MM.1S (cell line): ENCODE measurements around the gene BTBD17.

Experiments
- DNase-seq: peaks from one replicate; pipeline ENCODE4 v3.0.0-alpha.2; 2015
- H2AFZ ChIP-seq: fragments of 300-600 bp; sonication (generic); 2 replicates; pipeline ENCODE4 v1.6.0; 2016; ENCODE audit warnings: antibody characterized with exemption, low read length
- H3F3A ChIP-seq: fragments of 300-600 bp; sonication (generic); 2 replicates; pipeline ENCODE4 v1.6.1; 2016; ENCODE audit warnings: mild to moderate bottlenecking, antibody characterized with exemption, low read length, moderate library complexity, mixed read lengths; ENCODE audit not compliant: insufficient read depth
- H3K27ac ChIP-seq: fragments of 300-600 bp; sonication (generic); 2 replicates; pipeline ENCODE4 v1.5.1; 2016; ENCODE audit warnings: mild to moderate bottlenecking, low read length
- H3K27me3 ChIP-seq: fragments of 300-600 bp; sonication (generic); replicated peaks from 2 replicates; pipeline ENCODE4 v1.6.0; 2016; ENCODE audit warnings: low read length; ENCODE audit not compliant: insufficient read depth
- H3K36me3 ChIP-seq: fragments of 300-600 bp; sonication (generic); replicated peaks from 2 replicates; pipeline ENCODE4 v1.6.1; 2016; ENCODE audit warnings: mild to moderate bottlenecking, low read length, mixed read lengths; ENCODE audit not compliant: insufficient read depth
- H3K4me1 ChIP-seq: fragments of 300-600 bp; sonication (generic); 2 replicates; pipeline ENCODE4 v1.6.1; 2016; ENCODE audit warnings: low read length, mixed read lengths
- H3K4me2 ChIP-seq: fragments of 300-600 bp; sonication (generic); 2 replicates; pipeline ENCODE4 v1.6.0; 2016; ENCODE audit warnings: low read depth, low read length
- H3K4me3 ChIP-seq: fragments of 300-600 bp; sonication (generic); 2 replicates; pipeline ENCODE4 v1.5.1; 2016; ENCODE audit warnings: low read length, mixed read lengths
- H3K79me2 ChIP-seq: fragments of 300-600 bp; sonication (generic); 2 replicates; pipeline ENCODE4 v1.6.1; 2016; ENCODE audit warnings: mixed run types, low read length, mixed read lengths
- H3K9ac ChIP-seq: fragments of 300-600 bp; sonication (generic); 2 replicates; pipeline ENCODE4 v1.6.1; 2016; ENCODE audit warnings: low read length, mixed read lengths
- H3K9me2 ChIP-seq: fragments of 300-600 bp; sonication (generic); replicated peaks from 2 replicates; pipeline ENCODE4 v1.6.1; 2016; ENCODE audit warnings: mild to moderate bottlenecking, low read length, mixed read lengths; ENCODE audit not compliant: insufficient read depth
- H3K9me3 ChIP-seq: fragments of 300-600 bp; sonication (generic); replicated peaks from 2 replicates; pipeline ENCODE4 v1.6.1; 2016; ENCODE audit warnings: mild to moderate bottlenecking, low read length, mixed read lengths; ENCODE audit not compliant: insufficient read depth
- H4K20me1 ChIP-seq: fragments of 300-600 bp; sonication (generic); 2 replicates; pipeline ENCODE4 v1.6.1; 2016; ENCODE audit warnings: mild to moderate bottlenecking, low read length, moderate library complexity, mixed read lengths; ENCODE audit not compliant: insufficient read depth
- CTCF ChIP-seq: fragments of 300-600 bp; sonication (generic); IDR thresholded peaks from 2 replicates; pipeline ENCODE4 v1.5.1; 2016; ENCODE audit warnings: antibody characterized with exemption, low read length, mixed read lengths
- EZH2 ChIP-seq: fragments of 300-600 bp; sonication (generic); optimal IDR thresholded peaks from 2 replicates; pipeline ENCODE3; 2017; ENCODE audit warnings: low read depth, mild to moderate bottlenecking, antibody characterized with exemption, low read length, mixed read lengths
- EZH2phosphoT487 ChIP-seq: fragments of 300-600 bp; sonication (generic); IDR thresholded peaks from 2 replicates; pipeline ENCODE4 v1.6.1; 2018; ENCODE audit warnings: antibody characterized with exemption, low read length

Gene BTBD17

DNA sequence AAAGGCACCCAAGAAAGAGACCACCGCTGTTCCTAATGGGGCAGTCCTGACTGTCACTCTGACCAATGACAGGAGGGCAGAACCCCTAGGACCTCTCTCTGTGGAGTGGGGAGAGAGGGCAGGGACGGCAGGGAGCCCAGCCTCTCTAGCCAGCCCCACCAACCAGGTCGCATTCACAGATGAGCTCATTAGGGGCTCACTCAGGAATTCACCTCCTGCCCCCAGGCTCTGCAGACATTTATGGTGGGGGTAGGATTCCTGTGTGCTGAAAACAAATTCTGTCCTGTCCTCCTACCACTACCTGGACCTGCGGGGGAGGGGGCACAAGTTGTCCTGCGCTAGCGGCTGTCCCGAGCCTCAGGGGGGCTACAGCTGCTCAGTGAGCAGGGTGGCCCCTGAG lies 42.5 kb upstream of the BTBD17 start:
- TF ChIP-seq EZH2phosphoT487 (no peak), CTCF (no peak), EZH2 (no peak)
- no peaks in the 10 kb centered on the region for H3K9me3 ChIP-seq
- no peak overlapping the region for H3K4me3 ChIP-seq
- H3K36me3 ChIP-seq: no peaks in the 10 kb centered on the region
- no peak for DNase-seq
- no peak overlapping the region for H3K4me2 ChIP-seq
- no peaks in the 10 kb centered on the region for H3F3A ChIP-seq
- H3K27me3 ChIP-seq: peaks cover 80% of the 10 kb centered on the region
- no peaks in the 10 kb centered on the region for H3K4me1 ChIP-seq
- H2AFZ ChIP-seq: no peak overlapping the region
- H4K20me1 ChIP-seq: no peaks in the 10 kb centered on the region
- H3K9ac ChIP-seq: no peak overlapping the region
- H3K27ac ChIP-seq: no peak overlapping the region
- H3K9me2 ChIP-seq: no peaks in the 10 kb centered on the region
- H3K79me2 ChIP-seq: no peaks in the 10 kb centered on the region

- no peak for DNase-seq
Measured at GRCh38 chr17:74403512-74404137, 42.0 kb upstream of the BTBD17 start.

GRCh38 chr17:74402048-74402447 lies 40.4 kb upstream of the BTBD17 start:
- H3K9ac ChIP-seq: no peak overlapping the region
- no peaks in the 10 kb centered on the region for H3K4me1 ChIP-seq
- H3K4me2 ChIP-seq: no peak overlapping the region
- no peaks in the 10 kb centered on the region for H3K9me2 ChIP-seq
- no peaks in the 10 kb centered on the region for H3K36me3 ChIP-seq
- TF ChIP-seq EZH2 (no peak), EZH2phosphoT487 (no peak), CTCF (no peak)
- H2AFZ ChIP-seq: no peak overlapping the region
- no peaks in the 10 kb centered on the region for H3F3A ChIP-seq
- H3K9me3 ChIP-seq: no peaks in the 10 kb centered on the region
- H3K79me2 ChIP-seq: no peaks in the 10 kb centered on the region
- no peak overlapping the region for H3K4me3 ChIP-seq
- H4K20me1 ChIP-seq: no peaks in the 10 kb centered on the region
- DNase-seq: no peak
- H3K27me3 ChIP-seq: peaks cover 80% of the 10 kb centered on the region
- no peak overlapping the region for H3K27ac ChIP-seq

More at GRCh38 chr17:74403512-74404137, 42.0 kb upstream of the BTBD17 start:
- H3K9me3 ChIP-seq: no peaks in the 10 kb centered on the region
- H3K4me2 ChIP-seq: no peak overlapping the region
- H3F3A ChIP-seq: no peaks in the 10 kb centered on the region
- H3K4me3 ChIP-seq: no peak overlapping the region
- no peak overlapping the region for H3K9ac ChIP-seq
- no peaks in the 10 kb centered on the region for H4K20me1 ChIP-seq
- H3K27ac ChIP-seq: no peak overlapping the region
- TF ChIP-seq EZH2phosphoT487: no peak
- no peak for TF ChIP-seq CTCF
- TF ChIP-seq EZH2: no peak
- no peak overlapping the region for H2AFZ ChIP-seq
- H3K9me2 ChIP-seq: no peaks in the 10 kb centered on the region
- H3K79me2 ChIP-seq: no peaks in the 10 kb centered on the region
- H3K36me3 ChIP-seq: no peaks in the 10 kb centered on the region
- peaks cover 81% of the 10 kb centered on the region for H3K27me3 ChIP-seq
- H3K4me1 ChIP-seq: no peaks in the 10 kb centered on the region
